ENCODE measurements around the gene ZNF512B. TPM values are rescaled to one million over a fixed set of nuclear protein-coding genes. Genes with fewer than 3 reads are reported as not detected.
"Not testable (repeated sequence)": the region's sequence is repeated elsewhere in the genome, so short reads cannot be mapped to it uniquely, and the experiment has no call there.

The ZNF512B gene
- polyA plus RNA-seq, 4 donors, result 21.4 to 36.0 (median 29.4) TPM

DNA sequence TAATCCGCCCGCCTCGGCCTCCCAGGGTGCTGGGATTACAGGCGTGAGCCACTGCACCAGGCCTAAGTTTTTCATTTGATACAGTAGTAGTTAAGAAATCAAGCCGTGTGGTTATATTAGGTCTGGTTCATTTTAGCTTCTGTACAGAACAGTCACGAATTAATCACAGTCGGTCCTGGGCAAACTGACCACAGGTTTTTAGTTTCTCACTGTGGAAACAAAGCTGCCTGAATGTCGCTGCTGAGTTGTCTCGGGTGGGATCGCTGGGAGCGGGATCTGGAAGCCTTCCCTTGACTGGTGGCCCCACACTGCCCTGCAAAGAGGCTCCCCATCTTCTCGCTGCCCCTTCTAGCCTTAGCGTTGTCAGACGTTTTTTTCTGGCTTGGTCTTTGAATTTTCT, 32.1 kb downstream of the ZNF512B start:
- no peak for DNase-seq (ENCODE audit: low read depth in 4 of 4, low spot score in 2 of 4)

- DNase-seq (ENCODE audit: low read depth in 4 of 4, low spot score in 2 of 4), result no peak
These were observed 34.3 kb downstream of the ZNF512B start for GRCh38 chr20:63935447-63935846.

GRCh38 chr20:63934271-63935068, 35.3 kb downstream of the ZNF512B start:
- DNase-seq (ENCODE audit: low read depth in 4 of 4, low spot score in 2 of 4), result no peak

DNA sequence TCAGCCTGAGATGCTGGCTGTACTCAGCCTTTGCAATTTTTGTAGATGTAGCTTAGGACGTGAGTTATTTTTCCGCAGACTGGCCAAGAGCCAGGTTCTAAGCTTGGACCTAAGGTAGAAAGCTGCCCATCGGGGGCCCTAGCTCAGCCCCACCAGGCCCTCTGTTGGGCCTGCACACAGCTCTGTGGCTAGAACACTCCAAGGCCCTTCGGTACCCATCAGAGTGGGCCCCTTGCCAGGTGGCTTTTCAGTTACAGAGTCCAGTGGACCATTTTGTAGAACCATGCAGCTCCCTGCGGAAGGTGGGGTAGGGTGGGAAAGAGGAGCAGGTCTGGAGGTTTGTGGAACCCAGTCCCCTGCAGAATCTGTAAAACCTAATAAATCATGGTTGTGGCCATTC, 36.1 kb downstream of the ZNF512B start:
- no peak for DNase-seq (ENCODE audit: low read depth in 4 of 4, low spot score in 2 of 4)

- DNase-seq (ENCODE audit: low read depth in 4 of 4, low spot score in 2 of 4), result no peak
These were observed 37.0 kb downstream of the ZNF512B start for GRCh38 chr20:63932606-63933160.

GRCh38 chr20:63931735-63932134, 38.0 kb downstream of the ZNF512B start:
- no peak for DNase-seq (ENCODE audit: low read depth in 4 of 4, low spot score in 2 of 4)

DNA sequence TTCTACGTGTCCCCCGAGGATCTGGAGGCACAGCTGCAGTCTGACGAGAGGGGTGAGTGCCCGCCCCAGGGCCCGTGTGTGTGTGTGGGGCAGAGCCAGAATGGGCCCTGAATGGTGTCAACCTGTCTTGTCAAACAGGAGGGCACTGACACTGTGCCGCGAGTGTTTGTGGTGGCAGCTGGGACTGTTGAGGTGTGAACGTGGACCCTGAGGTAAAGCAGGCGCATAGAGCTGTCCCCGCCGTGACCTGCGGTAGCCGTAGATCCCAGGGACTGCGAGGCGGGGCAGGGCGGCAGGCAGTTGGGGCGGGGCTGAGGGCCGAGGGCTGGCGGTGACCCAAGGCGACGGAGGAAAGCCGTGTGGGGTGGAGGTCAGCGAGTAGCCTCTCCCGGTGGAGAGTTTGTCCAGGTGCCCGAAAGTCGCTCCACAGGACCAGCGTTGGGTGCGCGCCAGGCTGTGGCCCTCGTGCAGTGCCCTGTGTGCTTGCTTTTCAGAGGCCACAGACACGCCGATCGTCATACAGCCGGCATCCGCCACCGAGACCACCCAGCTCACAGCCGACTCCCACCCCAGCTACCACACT, 38.7 kb downstream of the ZNF512B start:
- DNase-seq (ENCODE audit: low read depth in 4 of 4, low spot score in 2 of 4), result no peak

DNA sequence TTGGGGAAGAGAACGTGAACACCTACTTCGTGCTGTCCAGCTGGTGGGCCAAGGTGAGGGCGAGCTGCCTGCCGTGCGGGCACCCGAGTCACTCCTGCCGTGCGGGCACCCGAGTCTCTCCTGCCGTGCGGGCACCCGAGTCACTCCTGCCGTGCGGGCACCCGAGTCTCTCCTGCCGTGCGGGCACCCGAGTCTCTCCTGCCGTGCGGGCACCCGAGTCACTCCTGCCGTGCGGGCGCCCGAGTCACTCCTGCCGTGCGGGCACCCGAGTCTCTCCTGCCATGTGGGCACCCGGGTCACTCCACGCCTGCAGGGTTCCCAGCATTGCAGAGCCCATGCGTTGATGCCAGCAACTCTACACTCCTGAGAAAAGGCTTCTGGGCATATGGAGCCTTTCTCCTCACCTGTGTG, 40.3 kb downstream of the ZNF512B start:
- not testable (repeated sequence) for DNase-seq (ENCODE audit: low read depth in 4 of 4, low spot score in 2 of 4)

- DNase-seq (ENCODE audit: low read depth in 4 of 4, low spot score in 2 of 4), result no peak
These were observed 40.7 kb downstream of the ZNF512B start for GRCh38 chr20:63929071-63929470.

- DNase-seq (ENCODE audit: low read depth in 4 of 4, low spot score in 2 of 4), result no peak
These were observed 43.4 kb downstream of the ZNF512B start for GRCh38 chr20:63926298-63926697.

DNA sequence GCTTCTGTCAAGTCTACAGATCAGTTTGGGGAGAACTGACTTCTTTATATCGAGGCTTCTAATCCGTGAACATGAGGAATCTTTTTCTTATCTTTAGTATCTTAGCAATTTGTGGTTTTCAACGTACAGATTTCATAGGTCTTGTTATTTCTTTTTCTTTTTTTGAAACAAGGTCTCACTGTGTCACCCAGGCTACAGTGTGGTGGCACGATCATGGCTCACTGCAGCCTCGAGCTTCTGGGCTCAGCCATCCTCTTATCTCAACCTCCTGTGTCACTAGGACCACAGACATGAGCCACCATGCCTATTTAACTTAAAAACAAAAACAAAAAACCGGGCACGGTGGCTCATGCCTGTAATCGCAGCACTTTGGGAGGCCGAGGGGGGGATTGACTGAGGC, 45.5 kb downstream of the ZNF512B start:
- no peak for DNase-seq (ENCODE audit: low read depth in 4 of 4, low spot score in 2 of 4)

- DNase-seq (ENCODE audit: low read depth in 4 of 4, low spot score in 2 of 4), result no peak
These were observed 46.1 kb downstream of the ZNF512B start for GRCh38 chr20:63923651-63924050.

- DNase-seq (ENCODE audit: low read depth in 4 of 4, low spot score in 2 of 4), result no peak
These were observed 49.5 kb downstream of the ZNF512B start for GRCh38 chr20:63920226-63920625.

DNA sequence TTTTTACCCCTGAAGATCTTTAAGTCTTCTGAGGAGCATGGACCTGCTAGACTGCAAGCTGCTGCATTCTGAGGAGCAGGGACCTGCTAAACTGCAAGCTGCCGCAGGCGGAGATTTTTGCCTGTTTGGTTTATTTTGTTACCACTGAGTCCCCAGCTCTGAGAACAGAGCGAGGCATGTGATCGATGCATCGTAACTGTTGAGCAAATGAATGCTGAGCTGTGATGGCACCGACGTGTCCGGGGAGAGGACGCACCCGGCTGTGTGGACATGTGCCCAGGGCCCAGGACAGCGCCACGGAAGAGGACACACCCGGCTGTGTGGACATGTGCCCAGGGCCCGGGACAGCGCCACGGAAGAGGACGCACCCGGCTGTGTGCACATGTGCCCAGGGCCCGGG, 50.6 kb downstream of the ZNF512B start:
- DNase-seq (ENCODE audit: low read depth in 4 of 4, low spot score in 2 of 4), result no peak

GRCh38 chr20:63917811-63918210, 51.9 kb downstream of the ZNF512B start:
- no peak for DNase-seq (ENCODE audit: low read depth in 4 of 4, low spot score in 2 of 4)

DNA sequence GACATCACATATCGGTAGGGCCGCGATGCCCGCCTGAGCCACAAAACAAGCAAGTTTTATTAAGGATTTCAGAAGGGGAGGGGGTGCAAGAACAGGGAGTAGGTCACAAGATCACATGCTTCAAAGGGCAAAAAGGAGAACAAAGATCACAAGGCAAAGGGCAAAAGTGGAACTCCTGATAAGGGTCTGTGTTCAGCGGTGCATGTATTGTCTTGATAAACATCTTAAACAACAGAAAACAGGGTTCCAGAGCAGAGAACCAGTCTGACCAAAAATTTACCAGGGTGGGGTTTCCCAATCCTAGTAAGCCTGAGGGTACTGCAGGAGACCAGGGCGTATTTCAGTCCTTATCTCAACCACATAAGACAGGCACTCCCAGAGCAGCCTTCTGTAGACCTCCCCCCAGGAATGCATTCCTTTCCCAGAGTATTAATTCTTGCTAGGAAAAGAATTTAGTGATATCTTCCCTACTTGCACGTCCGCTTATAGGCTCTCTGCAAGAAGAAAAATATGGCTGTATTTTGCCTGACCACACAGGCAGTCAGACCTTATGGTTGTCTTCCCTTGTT, 53.3 kb downstream of the ZNF512B start:
- DNase-seq (ENCODE audit: low read depth in 4 of 4, low spot score in 2 of 4), result not testable (repeated sequence)

- no peak for DNase-seq (ENCODE audit: low read depth in 4 of 4, low spot score in 2 of 4)
These were observed 54.3 kb downstream of the ZNF512B start for GRCh38 chr20:63915471-63915870.

- DNase-seq (ENCODE audit: low read depth in 4 of 4, low spot score in 2 of 4), result no peak
These were observed 56.0 kb downstream of the ZNF512B start for GRCh38 chr20:63913768-63914167.

GRCh38 chr20:63911176-63911575, 58.6 kb downstream of the ZNF512B start:
- DNase-seq (ENCODE audit: low read depth in 4 of 4, low spot score in 2 of 4), result no peak

DNA sequence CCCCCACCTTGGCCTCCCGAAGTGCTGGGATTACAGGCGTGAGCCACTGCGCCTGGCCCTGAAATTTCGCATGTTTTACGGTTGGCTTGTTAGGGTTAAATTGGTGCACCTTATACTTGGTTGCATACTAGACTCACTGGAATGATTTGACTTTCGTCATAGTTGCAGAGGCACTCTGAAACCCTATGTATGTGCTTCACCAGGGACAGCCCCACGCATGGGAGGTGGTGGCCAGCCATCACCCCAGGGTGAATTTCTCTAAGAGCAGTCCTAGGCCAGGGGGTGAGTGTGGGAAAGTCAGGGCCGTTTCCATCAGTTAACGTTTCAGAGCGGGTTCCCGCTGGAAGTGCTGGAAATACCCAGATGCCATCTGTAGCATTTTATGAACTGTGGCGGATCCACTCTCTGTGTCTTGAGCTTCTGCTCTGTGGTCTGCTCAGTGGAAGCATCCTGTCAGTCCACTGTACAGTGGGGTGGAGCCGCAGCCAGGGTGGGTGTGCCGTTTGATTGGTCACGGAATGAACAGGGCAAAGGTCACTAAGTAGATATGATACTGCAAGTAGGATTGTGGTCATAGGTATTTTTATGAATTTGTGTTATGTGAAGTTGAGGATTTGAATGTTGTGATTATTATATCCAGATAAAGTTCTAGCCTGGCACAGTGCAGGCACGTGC, 61.6 kb downstream of the ZNF512B start:
- no peak for DNase-seq (ENCODE audit: low read depth in 4 of 4, low spot score in 2 of 4)

Data from left renal cortex interstitium (tissue), 4 donors.